GM12878 (cell line): Measurements from ENCODE around the gene UQCR11. TPM values are rescaled to one million over a fixed set of nuclear protein-coding genes. Genes with fewer than 3 reads are reported as not detected.

ENCODE experiments used
- ATAC-seq: fragments of 200-7000 bp; cut with Tn5 transposase; 3 replicates; pipeline ENCODE4 v1.9.1; 2020; ENCODE audit warnings: mild to moderate bottlenecking, moderate library complexity
- Bru-seq: library from RNA; stranded (reverse); fragments of 400-500 nt; gene quantifications from one replicate; lab custom pipeline; 2021; lab: Mats Ljungman, UMichigan
- BruChase-seq, 2 experiments: library from RNA; stranded (reverse); fragments of 400-500 nt; gene quantifications; one replicate each; lab custom pipeline; 2021; lab: Mats Ljungman, UMichigan
- BruUV-seq: library from RNA; stranded (reverse); fragments of 400-500 nt; replicated peaks from 2 replicates; lab custom pipeline; 2021; lab: Mats Ljungman, UMichigan
- CTCF ChIA-PET: fragments of 300-600 bp; sonication (Branson Sonifier 250); formaldehyde crosslinking; extraction: SDS; loops from one replicate; lab custom pipeline; 2021; ENCODE audit warnings: inconsistent platforms; lab: Yijun Ruan, JAX
- POLR2A ChIA-PET: fragments of 350-600 bp; formaldehyde crosslinking; extraction: SDS; loops from one replicate; lab custom pipeline; 2021; ENCODE audit warnings: inconsistent platforms; lab: Charles Lee
- RAD21 ChIA-PET: fragments of 300-600 bp; sonication (Branson Sonifier 250); formaldehyde crosslinking; loops from one replicate; lab custom pipeline; 2023; ENCODE audit warnings: antibody characterized with exemption; ENCODE audit not compliant: unreplicated experiment; lab: Charles Lee
- SMC1A ChIA-PET: fragments of 300-600 bp; sonication (Branson Sonifier 250); formaldehyde crosslinking; loops from one replicate; lab custom pipeline; 2023; ENCODE audit not compliant: unreplicated experiment, uncharacterized antibody; lab: Charles Lee
- DNase-seq: peaks from one replicate; pipeline ENCODE4 v3.0.0-alpha.2; 2011; ENCODE audit warnings: low read depth, low spot score
- FAIRE-seq: peaks from 3 replicates; lab custom pipeline; 2011; peaks lifted over from hg19 to GRCh38; lab: Jason Lieb, UNC
- H2AFZ ChIP-seq: 2 replicates; pipeline ENCODE4 v1.6.0; 2011; ENCODE audit warnings: low read depth, low read length, control low read depth; ENCODE audit not compliant: control insufficient read depth
- H3K27ac ChIP-seq: 2 replicates; pipeline ENCODE4 v1.5.1; 2011; ENCODE audit warnings: control low read depth; ENCODE audit not compliant: control insufficient read depth, insufficient read depth
- H3K27me3 ChIP-seq, 2 experiments: replicated peaks in 1 of 2; 2 replicates each; pipeline versions ENCODE4 v1.6.0 to v1.6.1; 2011; ENCODE audit warnings: low read length in 1 of 2; ENCODE audit not compliant: control insufficient read depth in 2 of 2, insufficient read depth in 2 of 2
- H3K36me3 ChIP-seq, 2 experiments: 2 replicates each; pipeline ENCODE4 v1.5.1; 2011; ENCODE audit warnings: low read length in 1 of 2; ENCODE audit not compliant: control insufficient read depth in 2 of 2, insufficient read depth in 2 of 2
- H3K4me1 ChIP-seq: 2 replicates; pipeline ENCODE4 v1.6.1; 2011; ENCODE audit warnings: mild to moderate bottlenecking, low read length, moderate library complexity, mixed read lengths; ENCODE audit not compliant: control insufficient read depth, insufficient read depth
- H3K4me2 ChIP-seq: 2 replicates; pipeline ENCODE4 v1.6.0; 2011; ENCODE audit warnings: control low read depth; ENCODE audit not compliant: control insufficient read depth, insufficient read depth
- H3K4me3 ChIP-seq: fragments of 200-600 bp; sonication (generic); 2 replicates; pipeline ENCODE4 v1.5.1; 2016
- H3K79me2 ChIP-seq: 2 replicates; pipeline ENCODE4 v1.6.0; 2011; ENCODE audit warnings: low read length; ENCODE audit not compliant: control insufficient read depth, insufficient read depth
- H3K9ac ChIP-seq: 2 replicates; pipeline ENCODE4 v1.8.0; 2011; ENCODE audit warnings: low read length, control low read depth, mixed read lengths; ENCODE audit not compliant: control insufficient read depth, insufficient read depth
- H3K9me3 ChIP-seq: replicated peaks from 3 replicates; pipeline ENCODE4 v1.5.1; 2011; ENCODE audit warnings: mild to moderate bottlenecking, low read length; ENCODE audit not compliant: control insufficient read depth, insufficient read depth
- H4K20me1 ChIP-seq: 2 replicates; pipeline ENCODE4 v1.6.0; 2011; ENCODE audit not compliant: control insufficient read depth, insufficient read depth
- BHLHE40 ChIP-seq, 2 experiments: fragments of 450-650 bp in 1 of 2; IDR thresholded peaks; 2 replicates each; pipeline ENCODE4 v1.6.1; 2011 to 2017; ENCODE audit warnings: low read depth in 2 of 2, borderline replicate concordance in 1 of 2, improper control_type of control experiment in 1 of 2, low read length in 1 of 2, mild to moderate bottlenecking in 1 of 2
- CBX3 ChIP-seq: fragments of 200-600 bp; sonication (generic); IDR thresholded peaks from 2 replicates; pipeline ENCODE4 v1.6.1; 2016; ENCODE audit warnings: low read depth, borderline replicate concordance
- EED ChIP-seq: sonication (generic); IDR thresholded peaks from 2 replicates; pipeline ENCODE4 v1.6.1; 2016; ENCODE audit warnings: antibody characterized with exemption, low read depth
- EZH2 ChIP-seq: IDR thresholded peaks from 2 replicates; pipeline ENCODE4 v1.6.1; 2012; ENCODE audit warnings: low read depth, mild to moderate bottlenecking, control low read depth, inconsistent platforms, low read length, borderline replicate concordance; ENCODE audit not compliant: control insufficient read depth
- HDAC2 ChIP-seq: fragments of 200-600 bp; sonication (generic); IDR thresholded peaks from 2 replicates; pipeline ENCODE4 v1.6.1; 2017
- NBN ChIP-seq: fragments of 450-650 bp; IDR thresholded peaks from 2 replicates; pipeline ENCODE4 v1.6.1; 2016
- NR2C1 ChIP-seq: fragments of 450-650 bp; IDR thresholded peaks from 2 replicates; pipeline ENCODE4 v1.6.1; 2017; ENCODE audit warnings: antibody characterized with exemption, mild to moderate bottlenecking, moderate library complexity
- NRF1 ChIP-seq: conservative IDR thresholded peaks from 2 replicates; pipeline ENCODE4 v1.6.1; 2011; ENCODE audit warnings: mild to moderate bottlenecking, low read depth, low read length, improper control_type of control experiment
- PAX5 ChIP-seq: IDR thresholded peaks from 2 replicates; pipeline ENCODE4 v1.6.1; 2011; ENCODE audit warnings: low read depth, low read length, borderline replicate concordance
- PML ChIP-seq: IDR thresholded peaks from 2 replicates; pipeline ENCODE4 v1.6.1; 2012; ENCODE audit warnings: low read length, inconsistent platforms
- SP1 ChIP-seq: IDR thresholded peaks from one replicate; pipeline ENCODE4 v1.6.1; 2011; ENCODE audit warnings: low read depth, low read length
- SREBF2 ChIP-seq: IDR thresholded peaks from 2 replicates; pipeline ENCODE4 v1.6.1; 2012; ENCODE audit warnings: mild to moderate bottlenecking, low read length
- ZNF384 ChIP-seq: IDR thresholded peaks from 2 replicates; pipeline ENCODE4 v1.6.1; 2012; ENCODE audit warnings: low read depth, mild to moderate bottlenecking, low read length, improper control_type of control experiment, borderline replicate concordance
- ZNF622 ChIP-seq: fragments of 450-650 bp; IDR thresholded peaks from 2 replicates; pipeline ENCODE4 v1.6.1; 2017; ENCODE audit warnings: mild to moderate bottlenecking, inconsistent platforms
- WGBS: methylation state at CpG from one replicate; pipeline ENCODE4 v1.1.6; 2016; ENCODE audit warnings: low lambda C conversion rate; ENCODE audit not compliant: insufficient replicate concordance, insufficient coverage; ENCODE audit errors: missing lambda C conversion rate; 5-methylcytosine and 5-hydroxymethylcytosine counted together
- in situ Hi-C: fragments of 300-500 bp; cut with MboI; formaldehyde crosslinking; loops from 9 replicates; pipeline ENCODE4 v1.14.3; 2018; ENCODE audit warnings: mixed read lengths
- intact Hi-C: fragments of 100-400 bp; cut with micrococcal nuclease; formaldehyde crosslinking; loops from one replicate; pipeline ENCODE4 v1.14.2; 2022; ENCODE audit not compliant: unreplicated experiment
- long read RNA-seq, 2 experiments: library from polyadenylated mRNA; unstranded; transcript quantifications; one replicate each; pipeline ENCODE4 v2.0.0, GENCODE V29; 2019 to 2020
- polyA minus RNA-seq, 3 experiments: library from RNA; depleted of rRNA, polyadenylated mRNA; stranded (reverse); fragments of >200 nt; gene quantifications; 2 replicates each; pipeline ENCODE4 v1.2.3, GENCODE V29; 2011
- polyA plus RNA-seq, 11 experiments: library from polyadenylated mRNA; depleted of rRNA in 4 of 11; unstranded in 6 of 11; stranded (reverse) in 5 of 11; fragments of >200 nt; fragmentation: Nextera tagmentation in 4 of 11; fragmentation: Illumina TruSeq in 1 of 11; extraction: Ambion mirVana in 4 of 11; extraction: Trizol in 1 of 11; gene quantifications; 1 replicate in 1 of 11; 2 replicates in 10 of 11; pipeline versions ENCODE4 v1.2.1 to v1.2.3, GENCODE V29; 2011 to 2016; ENCODE audit warnings: inconsistent platforms in 2 of 11, missing spikeins in 2 of 11, low read depth in 1 of 11
- total RNA-seq, 4 experiments: library from RNA; depleted of rRNA in 3 of 4; stranded (reverse); fragments of >200 nt in 3 of 4; fragmentation: Illumina TruSeq in 1 of 4; extraction: Trizol in 1 of 4; gene quantifications; 2 replicates each; pipeline versions ENCODE4 v1.2.1 to v1.2.3, GENCODE V29; 2013 to 2021
- TF ChIP-seq, protein P1 (sequence below): fragments of 450-650 bp; formaldehyde crosslinking; IDR thresholded peaks from 2 replicates; pipeline ENCODE4 v1.5.0; 2022; ENCODE audit warnings: mild to moderate bottlenecking, missing genetic modification characterization

UQCR11 gene
- total RNA-seq (2013; cell fraction: nucleolus; rRNA removed) = 26.2 and 28.8 TPM in 2 replicates
- total RNA-seq (2014; rRNA removed) (107 and 113 TPM in 2 replicates), total RNA-seq (2014; rRNA removed; fragmentation: Illumina TruSeq; extraction: Trizol) (28.6 and 30.2 TPM in 2 replicates), total RNA-seq (2021) (223 and 247 TPM in 2 replicates), polyA plus RNA-seq (2011; rRNA removed) (191 and 219 TPM in 2 replicates), polyA plus RNA-seq (2014; fragmentation: Illumina TruSeq; extraction: Trizol) (15.8 and 29.0 TPM in 2 replicates), polyA plus RNA-seq (2014; fragmentation: Nextera tagmentation; extraction: Ambion mirVana) (100 to 1,000 TPM; 166 to 418 TPM), polyA plus RNA-seq (2014; rRNA removed) (146 and 157 TPM in 2 replicates), polyA plus RNA-seq (2016; fragmentation: Nextera tagmentation; extraction: Ambion mirVana) (100 to 1,000 TPM; 520 to 586 TPM), polyA minus RNA-seq (2011; rRNA and poly(A)+ RNA removed) (13.8 and 24.5 TPM in 2 replicates), Bru-seq, nascent RNA (percentile 75 among the genes with signal in this experiment), BruChase-seq, experiment 1, labeled RNA remaining after a 6-hour chase (percentile 78 among the genes with signal in this experiment), BruChase-seq, experiment 2, labeled RNA remaining after a 2-hour chase (percentile 80 among the genes with signal in this experiment)
- polyA plus RNA-seq (2011; ENCODE audit: low read depth) = 21.7 TPM
- 138 and 274 TPM in 2 replicates for polyA plus RNA-seq (2011; cell fraction: cytosol; rRNA removed)
- 79.3 and 87.4 TPM in 2 replicates for polyA plus RNA-seq (2011; cell fraction: nucleus; rRNA removed)
- polyA plus RNA-seq (2012) = 111 and 143 TPM in 2 replicates
- polyA minus RNA-seq (2011; cell fraction: cytosol; rRNA and poly(A)+ RNA removed) = 18.3 and 26.5 TPM in 2 replicates
- polyA minus RNA-seq (2011; cell fraction: nucleus; rRNA and poly(A)+ RNA removed) = 12.0 and 23.8 TPM in 2 replicates
- long read RNA-seq, experiment 1, transcript UQCR11-203 (3 exons, 1,324 nt) = major isoform, 171 of 175 reads
- long read RNA-seq, experiment 1, partial matches to known transcripts = 1 of 175 reads
- long read RNA-seq, experiment 1, other reads (novel, unspliced or antisense) = 2 of 175 reads
- long read RNA-seq, experiment 2, transcript UQCR11-203 (3 exons, 1,324 nt) = major isoform, 226 of 236 reads
- long read RNA-seq, experiment 2, partial matches to known transcripts = 7 of 236 reads
- long read RNA-seq, experiment 2, other reads (novel, unspliced or antisense) = 2 of 236 reads

DNA sequence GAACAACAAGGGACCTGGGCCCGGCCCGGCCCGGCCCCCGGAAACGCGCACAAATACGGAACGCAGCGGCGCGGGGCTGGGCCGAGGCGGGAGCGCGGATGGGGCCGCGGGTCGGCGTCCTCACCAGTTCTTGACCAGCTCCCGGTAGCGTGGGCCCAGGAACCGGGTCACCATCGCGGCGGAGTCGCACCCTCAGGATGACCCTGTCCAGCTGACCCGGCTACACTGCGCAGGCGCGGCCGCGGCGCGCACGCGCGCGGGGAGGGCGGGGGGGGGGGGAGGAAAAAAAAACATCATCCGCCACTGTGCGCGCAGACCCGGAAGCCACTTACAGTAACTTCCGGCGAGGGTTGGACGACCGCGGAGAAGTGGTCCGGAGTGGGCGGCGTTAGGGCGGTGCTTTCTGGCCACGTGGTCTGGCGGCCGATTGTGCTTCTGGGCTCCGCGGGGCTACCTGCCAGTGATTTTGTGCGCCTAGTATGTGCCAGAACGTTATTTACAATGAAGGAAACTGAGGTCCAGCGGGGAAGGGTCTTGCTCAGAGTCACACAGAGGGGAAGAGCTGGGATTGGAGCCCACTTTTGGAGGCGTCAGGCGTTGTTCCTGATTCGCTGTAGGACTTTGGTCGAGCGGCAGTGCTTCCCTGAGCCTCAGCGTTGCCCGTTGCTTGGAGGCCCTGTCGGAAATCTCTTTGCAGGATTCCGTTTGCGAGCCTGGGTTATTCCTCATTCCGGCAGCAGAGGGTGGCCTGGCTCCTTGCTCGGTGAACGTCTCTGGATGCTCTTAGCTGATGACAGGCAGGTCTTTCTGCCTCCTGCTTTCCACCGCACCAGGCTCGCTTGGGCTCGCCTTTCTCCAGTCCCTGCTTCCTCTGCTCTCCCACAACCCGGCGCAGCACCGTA lies at the start of gene UQCR11:
Gene UQCR11 (minus strand): TSS at position 227 of the 902 bp plus-strand sequence. CDS start 53 bp downstream, at position 174.
- Histone ChIP-seq H3K27ac (peak within 1 kb of the TSS; percentile 83), H3K9ac (peak within 1 kb of the TSS; percentile 93), H3K36me3 (peaks cover 0 to 2% of the 10 kb centered on the region in 2 experiments; a peak in 3 of 4 replicates), H3K9me3 (no peaks in the 10 kb centered on the region), H3K4me3 (peak within 1 kb of the TSS; percentile 91), H3K79me2 (peaks cover 31% of the 10 kb centered on the region), H3K4me2 (peak within 1 kb of the TSS; percentile 98), H4K20me1 (no peaks in the 10 kb centered on the region), H3K4me1 (peaks cover 9% of the 10 kb centered on the region), H3K27me3 (no peaks in the 10 kb centered on the region), H2AFZ (peak within 1 kb of the TSS; percentile 96)
- FAIRE-seq (peak; percentile 97), DNase-seq (peak; percentile 80), ATAC-seq (peak; percentile 96)
- in situ Hi-C loops (loop anchor here (5.0 kb wide), 1 partner anchor 42 kb away; no protein-coding TSS in a partner anchor), intact Hi-C loops (loop anchor here (5.0 kb wide), 2 partner anchors 42 to 67 kb away; no protein-coding TSS in a partner anchor)
- RAD21 ChIA-PET = interaction anchor here (0.9 to 2.0 kb wide), 8 partner anchors 12 to 67 kb away, joined by 3 to 8 read pairs (median 4); no protein-coding TSS in a partner anchor
- SMC1A ChIA-PET = interaction anchor here (0.6 to 2.4 kb wide), 5 partner anchors 12 to 67 kb away, joined by 3 to 11 read pairs (median 6); partner anchors contain the start of genes MBD3 and TCF3
- no TSS peak for BruUV-seq
- POLR2A ChIA-PET = interaction anchor here (0.9 to 3.2 kb wide), 4 partner anchors 12 to 66 kb away, joined by 3 to 19 read pairs (median 3); partner anchors contain the start of genes MBD3 and TCF3
- WGBS = under 1% methylated on average over 77 of the region's 79 CpGs
- CTCF ChIA-PET = interaction anchor here (0.6 to 2.1 kb wide), 6 partner anchors 12 to 221 kb away, joined by 3 to 8 read pairs (median 4); partner anchors contain the start of gene MBD3
- TF ChIP-seq HDAC2 (no peak), ZNF622 (no peak), PAX5 (0 out of 2 replicates have a peak, but pooled peaks have one; percentile 10), NBN (peak; percentile 88; the same call in 1 of the 2 replicates), CBX3 (no peak), EED (no peak; the same call in 1 of the 2 replicates), SP1 (peak; percentile 43), ZNF384 (peak; percentile 72; the same call in 1 of the 2 replicates), BHLHE40 (IDR thresholded peaks at IDR 0.05; ENCODE audit: borderline replicate concordance in 1 of 2, low read depth in 2 of 2, low read length in 1 of 2) (peak in 1 of 2 experiments; percentile 30; a peak in 1 of 4 replicates), EZH2 (no peak), PML (no peak), NRF1 (peak; percentile 69), NR2C1 (peak; percentile 67), SREBF2 (no peak)
- TF ChIP-seq, protein P1, sequence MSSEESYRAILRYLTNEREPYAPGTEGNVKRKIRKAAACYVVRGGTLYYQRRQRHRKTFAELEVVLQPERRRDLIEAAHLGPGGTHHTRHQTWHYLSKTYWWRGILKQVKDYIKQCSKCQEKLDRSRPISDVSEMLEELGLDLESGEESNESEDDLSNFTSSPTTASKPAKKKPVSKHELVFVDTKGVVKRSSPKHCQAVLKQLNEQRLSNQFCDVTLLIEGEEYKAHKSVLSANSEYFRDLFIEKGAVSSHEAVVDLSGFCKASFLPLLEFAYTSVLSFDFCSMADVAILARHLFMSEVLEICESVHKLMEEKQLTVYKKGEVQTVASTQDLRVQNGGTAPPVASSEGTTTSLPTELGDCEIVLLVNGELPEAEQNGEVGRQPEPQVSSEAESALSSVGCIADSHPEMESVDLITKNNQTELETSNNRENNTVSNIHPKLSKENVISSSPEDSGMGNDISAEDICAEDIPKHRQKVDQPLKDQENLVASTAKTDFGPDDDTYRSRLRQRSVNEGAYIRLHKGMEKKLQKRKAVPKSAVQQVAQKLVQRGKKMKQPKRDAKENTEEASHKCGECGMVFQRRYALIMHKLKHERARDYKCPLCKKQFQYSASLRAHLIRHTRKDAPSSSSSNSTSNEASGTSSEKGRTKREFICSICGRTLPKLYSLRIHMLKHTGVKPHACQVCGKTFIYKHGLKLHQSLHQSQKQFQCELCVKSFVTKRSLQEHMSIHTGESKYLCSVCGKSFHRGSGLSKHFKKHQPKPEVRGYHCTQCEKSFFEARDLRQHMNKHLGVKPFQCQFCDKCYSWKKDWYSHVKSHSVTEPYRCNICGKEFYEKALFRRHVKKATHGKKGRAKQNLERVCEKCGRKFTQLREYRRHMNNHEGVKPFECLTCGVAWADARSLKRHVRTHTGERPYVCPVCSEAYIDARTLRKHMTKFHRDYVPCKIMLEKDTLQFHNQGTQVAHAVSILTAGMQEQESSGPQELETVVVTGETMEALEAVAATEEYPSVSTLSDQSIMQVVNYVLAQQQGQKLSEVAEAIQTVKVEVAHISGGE = no peak
